WTC11 (cell line): ENCODE data around the gene ADGRA1.

Experiments used
- CREB1 ChIP-seq: sonication (generic); formaldehyde crosslinking; IDR thresholded peaks from 2 replicates; pipeline ENCODE4 v1.8.0; 2023; ENCODE audit warnings: mild to moderate bottlenecking, missing genetic modification reagents
- JUN ChIP-seq: sonication (generic); formaldehyde crosslinking; IDR thresholded peaks from 2 replicates; pipeline ENCODE4 v1.8.0; 2023; ENCODE audit warnings: mild to moderate bottlenecking, missing genetic modification reagents
- TF ChIP-seq, protein P1 (sequence below): fragments of 200-600 bp; IDR thresholded peaks from 2 replicates; pipeline ENCODE4 v1.8.0; 2022; ENCODE audit warnings: antibody characterized with exemption
- TF ChIP-seq, protein P2 (sequence below): sonication (generic); formaldehyde crosslinking; IDR thresholded peaks from 2 replicates; pipeline ENCODE4 v1.8.1; 2022; ENCODE audit warnings: mild to moderate bottlenecking, missing genetic modification reagents, moderate library complexity, borderline replicate concordance
- TF ChIP-seq, protein P3 (sequence below): sonication (generic); formaldehyde crosslinking; IDR thresholded peaks from 2 replicates; pipeline ENCODE4 v1.8.1; 2022; ENCODE audit warnings: low read depth, mild to moderate bottlenecking, moderate library complexity, missing genetic modification reagents, borderline replicate concordance
- TF ChIP-seq, protein P4 (sequence below): sonication (generic); formaldehyde crosslinking; IDR thresholded peaks from 2 replicates; pipeline ENCODE4 v1.8.1; 2023; ENCODE audit warnings: mild to moderate bottlenecking, missing genetic modification reagents
- TF ChIP-seq, protein P5 (sequence below): sonication (generic); formaldehyde crosslinking; IDR thresholded peaks from 2 replicates; pipeline ENCODE4 v1.8.0; 2022; ENCODE audit warnings: mild to moderate bottlenecking, missing genetic modification reagents

DNA sequence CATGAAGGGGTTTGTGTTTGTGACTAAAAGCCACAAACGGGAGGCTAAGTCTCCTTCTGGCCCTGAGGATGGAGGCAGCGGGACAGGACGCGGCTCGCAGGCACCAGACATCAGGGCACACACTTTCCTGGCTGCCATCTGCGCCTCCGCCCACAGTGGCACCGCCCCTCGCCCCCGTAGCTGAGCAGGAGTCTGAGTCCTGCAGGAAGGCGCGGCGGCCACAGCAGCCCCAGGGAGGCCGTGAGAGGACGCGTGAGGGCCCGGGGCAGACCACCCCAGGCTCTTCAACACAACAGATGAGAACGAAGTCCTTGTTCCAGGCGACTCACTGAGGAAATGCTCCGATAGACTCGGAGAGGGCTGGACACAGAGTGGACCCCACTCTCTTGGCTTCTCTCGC, 6.6 kb downstream of the ADGRA1 start:
- TF ChIP-seq, protein P1, sequence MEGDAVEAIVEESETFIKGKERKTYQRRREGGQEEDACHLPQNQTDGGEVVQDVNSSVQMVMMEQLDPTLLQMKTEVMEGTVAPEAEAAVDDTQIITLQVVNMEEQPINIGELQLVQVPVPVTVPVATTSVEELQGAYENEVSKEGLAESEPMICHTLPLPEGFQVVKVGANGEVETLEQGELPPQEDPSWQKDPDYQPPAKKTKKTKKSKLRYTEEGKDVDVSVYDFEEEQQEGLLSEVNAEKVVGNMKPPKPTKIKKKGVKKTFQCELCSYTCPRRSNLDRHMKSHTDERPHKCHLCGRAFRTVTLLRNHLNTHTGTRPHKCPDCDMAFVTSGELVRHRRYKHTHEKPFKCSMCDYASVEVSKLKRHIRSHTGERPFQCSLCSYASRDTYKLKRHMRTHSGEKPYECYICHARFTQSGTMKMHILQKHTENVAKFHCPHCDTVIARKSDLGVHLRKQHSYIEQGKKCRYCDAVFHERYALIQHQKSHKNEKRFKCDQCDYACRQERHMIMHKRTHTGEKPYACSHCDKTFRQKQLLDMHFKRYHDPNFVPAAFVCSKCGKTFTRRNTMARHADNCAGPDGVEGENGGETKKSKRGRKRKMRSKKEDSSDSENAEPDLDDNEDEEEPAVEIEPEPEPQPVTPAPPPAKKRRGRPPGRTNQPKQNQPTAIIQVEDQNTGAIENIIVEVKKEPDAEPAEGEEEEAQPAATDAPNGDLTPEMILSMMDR, result no peak
- TF ChIP-seq, protein P2, sequence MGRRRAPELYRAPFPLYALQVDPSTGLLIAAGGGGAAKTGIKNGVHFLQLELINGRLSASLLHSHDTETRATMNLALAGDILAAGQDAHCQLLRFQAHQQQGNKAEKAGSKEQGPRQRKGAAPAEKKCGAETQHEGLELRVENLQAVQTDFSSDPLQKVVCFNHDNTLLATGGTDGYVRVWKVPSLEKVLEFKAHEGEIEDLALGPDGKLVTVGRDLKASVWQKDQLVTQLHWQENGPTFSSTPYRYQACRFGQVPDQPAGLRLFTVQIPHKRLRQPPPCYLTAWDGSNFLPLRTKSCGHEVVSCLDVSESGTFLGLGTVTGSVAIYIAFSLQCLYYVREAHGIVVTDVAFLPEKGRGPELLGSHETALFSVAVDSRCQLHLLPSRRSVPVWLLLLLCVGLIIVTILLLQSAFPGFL (CRISPR knock-in tag), result no peak
- TF ChIP-seq CREB1 (CRISPR knock-in tag), result no peak
- TF ChIP-seq, protein P3, sequence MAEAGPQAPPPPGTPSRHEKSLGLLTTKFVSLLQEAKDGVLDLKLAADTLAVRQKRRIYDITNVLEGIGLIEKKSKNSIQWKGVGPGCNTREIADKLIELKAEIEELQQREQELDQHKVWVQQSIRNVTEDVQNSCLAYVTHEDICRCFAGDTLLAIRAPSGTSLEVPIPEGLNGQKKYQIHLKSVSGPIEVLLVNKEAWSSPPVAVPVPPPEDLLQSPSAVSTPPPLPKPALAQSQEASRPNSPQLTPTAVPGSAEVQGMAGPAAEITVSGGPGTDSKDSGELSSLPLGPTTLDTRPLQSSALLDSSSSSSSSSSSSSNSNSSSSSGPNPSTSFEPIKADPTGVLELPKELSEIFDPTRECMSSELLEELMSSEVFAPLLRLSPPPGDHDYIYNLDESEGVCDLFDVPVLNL (CRISPR knock-in tag), result no peak
- no peak for TF ChIP-seq JUN (CRISPR knock-in tag)
- TF ChIP-seq, protein P4, sequence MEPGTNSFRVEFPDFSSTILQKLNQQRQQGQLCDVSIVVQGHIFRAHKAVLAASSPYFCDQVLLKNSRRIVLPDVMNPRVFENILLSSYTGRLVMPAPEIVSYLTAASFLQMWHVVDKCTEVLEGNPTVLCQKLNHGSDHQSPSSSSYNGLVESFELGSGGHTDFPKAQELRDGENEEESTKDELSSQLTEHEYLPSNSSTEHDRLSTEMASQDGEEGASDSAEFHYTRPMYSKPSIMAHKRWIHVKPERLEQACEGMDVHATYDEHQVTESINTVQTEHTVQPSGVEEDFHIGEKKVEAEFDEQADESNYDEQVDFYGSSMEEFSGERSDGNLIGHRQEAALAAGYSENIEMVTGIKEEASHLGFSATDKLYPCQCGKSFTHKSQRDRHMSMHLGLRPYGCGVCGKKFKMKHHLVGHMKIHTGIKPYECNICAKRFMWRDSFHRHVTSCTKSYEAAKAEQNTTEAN (CRISPR knock-in tag), result no peak
- TF ChIP-seq, protein P5, sequence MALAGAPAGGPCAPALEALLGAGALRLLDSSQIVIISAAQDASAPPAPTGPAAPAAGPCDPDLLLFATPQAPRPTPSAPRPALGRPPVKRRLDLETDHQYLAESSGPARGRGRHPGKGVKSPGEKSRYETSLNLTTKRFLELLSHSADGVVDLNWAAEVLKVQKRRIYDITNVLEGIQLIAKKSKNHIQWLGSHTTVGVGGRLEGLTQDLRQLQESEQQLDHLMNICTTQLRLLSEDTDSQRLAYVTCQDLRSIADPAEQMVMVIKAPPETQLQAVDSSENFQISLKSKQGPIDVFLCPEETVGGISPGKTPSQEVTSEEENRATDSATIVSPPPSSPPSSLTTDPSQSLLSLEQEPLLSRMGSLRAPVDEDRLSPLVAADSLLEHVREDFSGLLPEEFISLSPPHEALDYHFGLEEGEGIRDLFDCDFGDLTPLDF (CRISPR knock-in tag), result no peak
